Calu3 (cell line): Measurements from ENCODE around the gene TRERF1. TPM values are rescaled to one million over a fixed set of nuclear protein-coding genes. Genes with fewer than 3 reads are reported as not detected.

Experiments
- BruUV-seq: library from RNA; stranded (reverse); fragments of 400-500 nt; replicated peaks from 2 replicates; lab custom pipeline; 2021; lab: Mats Ljungman, UMichigan
- CTCF ChIA-PET: fragments of 300-600 bp; sonication (Branson Sonifier 250); formaldehyde crosslinking; loops from one replicate; lab custom pipeline; 2022; ENCODE audit warnings: antibody characterized with exemption; lab: Charles Lee
- DNase-seq: peaks from one replicate; pipeline ENCODE4 v3.0.0; 2022
- H3K27ac Mint-ChIP-seq: one replicate; pipeline ENCODE4 v1.8.0; 2022; ENCODE audit warnings: mixed read lengths; ENCODE audit not compliant: unreplicated experiment
- H3K27me3 Mint-ChIP-seq: one replicate; pipeline ENCODE4 v1.8.0; 2022; ENCODE audit warnings: mixed read lengths; ENCODE audit not compliant: unreplicated experiment
- H3K36me3 Mint-ChIP-seq: one replicate; pipeline ENCODE4 v1.8.0; 2022; ENCODE audit warnings: mild to moderate bottlenecking, moderate library complexity, mixed read lengths; ENCODE audit not compliant: insufficient read depth, unreplicated experiment
- H3K4me1 Mint-ChIP-seq: one replicate; pipeline ENCODE4 v1.8.0; 2022; ENCODE audit warnings: mild to moderate bottlenecking, low read depth, mixed read lengths; ENCODE audit not compliant: unreplicated experiment
- H3K4me3 Mint-ChIP-seq: one replicate; pipeline ENCODE4 v1.8.0; 2022; ENCODE audit warnings: mild to moderate bottlenecking, low read depth, moderate library complexity, mixed read lengths; ENCODE audit not compliant: unreplicated experiment
- H3K9me3 Mint-ChIP-seq: one replicate; pipeline ENCODE4 v1.8.0; 2022; ENCODE audit warnings: low read depth, mixed read lengths; ENCODE audit not compliant: unreplicated experiment
- CTCF ChIP-seq: fragments of 200-600 bp; IDR thresholded peaks from one replicate; pipeline ENCODE4 v1.8.0; 2022; ENCODE audit warnings: antibody characterized with exemption; ENCODE audit not compliant: unreplicated experiment
- intact Hi-C: fragments of 100-400 bp; cut with micrococcal nuclease; formaldehyde crosslinking; loops from one replicate; pipeline ENCODE4 v1.10.0; 2022; ENCODE audit not compliant: unreplicated experiment
- total RNA-seq: library from RNA; stranded (reverse); gene quantifications from 2 replicates; pipeline ENCODE4 v1.2.3, GENCODE V29; 2022

The TRERF1 gene
- total RNA-seq, 1 experiment from 2014 or later = 1.4 TPM

- H3K4me1 Mint-ChIP-seq = no peaks in the 10 kb centered on the region
- H3K9me3 Mint-ChIP-seq = no peaks in the 10 kb centered on the region
- TF ChIP-seq CTCF = no peak
- intact Hi-C loops = no loop called here
- no peak for DNase-seq
- no peak overlapping the region for H3K4me3 Mint-ChIP-seq
- no TSS peak for BruUV-seq
- peaks cover 8% of the 10 kb centered on the region for H3K27me3 Mint-ChIP-seq
- no peaks in the 10 kb centered on the region for H3K36me3 Mint-ChIP-seq
- CTCF ChIA-PET = no interaction called here
- H3K27ac Mint-ChIP-seq = no peak overlapping the region
These were observed 182.2 kb downstream of the TRERF1 start for GRCh38 chr6:42269553-42269952.

- H3K27me3 Mint-ChIP-seq = peaks cover 8% of the 10 kb centered on the region
- H3K4me3 Mint-ChIP-seq = no peak overlapping the region
- H3K9me3 Mint-ChIP-seq = no peaks in the 10 kb centered on the region
- CTCF ChIA-PET = no interaction called here
- H3K4me1 Mint-ChIP-seq = no peaks in the 10 kb centered on the region
- H3K27ac Mint-ChIP-seq = no peak overlapping the region
- TF ChIP-seq CTCF = no peak
- intact Hi-C loops = no loop called here
- no TSS peak for BruUV-seq
- DNase-seq = no peak
- H3K36me3 Mint-ChIP-seq = no peaks in the 10 kb centered on the region
These were observed 182.9 kb downstream of the TRERF1 start for GRCh38 chr6:42268835-42269204.

GRCh38 chr6:42268016-42268834 lies 183.5 kb downstream of the TRERF1 start:
- Mint-ChIP-seq H3K4me3 (no peak overlapping the region), H3K9me3 (no peaks in the 10 kb centered on the region), H3K27me3 (peaks cover 8% of the 10 kb centered on the region), H3K27ac (no peak overlapping the region), H3K4me1 (no peaks in the 10 kb centered on the region), H3K36me3 (no peaks in the 10 kb centered on the region)
- TF ChIP-seq CTCF = no peak
- BruUV-seq = no TSS peak
- no peak for DNase-seq
- CTCF ChIA-PET = interaction anchor here (0.5 to 0.6 kb wide), 2 partner anchors 16 to 1202 kb away, joined by 3 to 4 read pairs; no protein-coding TSS in a partner anchor
- intact Hi-C loops = no loop called here

GRCh38 chr6:42266538-42266937 lies 185.2 kb downstream of the TRERF1 start:
- Mint-ChIP-seq H3K9me3 (no peaks in the 10 kb centered on the region), H3K4me3 (no peak overlapping the region), H3K4me1 (no peaks in the 10 kb centered on the region), H3K27ac (no peak overlapping the region), H3K27me3 (no peaks in the 10 kb centered on the region), H3K36me3 (no peaks in the 10 kb centered on the region)
- no TSS peak for BruUV-seq
- intact Hi-C loops = no loop called here
- CTCF ChIA-PET = no interaction called here
- no peak for TF ChIP-seq CTCF
- no peak for DNase-seq
